GM12878 (cell line): Measurements from ENCODE around the gene SGCD. TPM values are rescaled to one million over a fixed set of nuclear protein-coding genes. Genes with fewer than 3 reads are reported as not detected.

Experiments
- ATAC-seq: fragments of 200-7000 bp; cut with Tn5 transposase; 3 replicates; pipeline ENCODE4 v1.9.1; 2020; ENCODE audit warnings: mild to moderate bottlenecking, moderate library complexity
- BruUV-seq: library from RNA; stranded (reverse); fragments of 400-500 nt; replicated peaks from 2 replicates; lab custom pipeline; 2021; lab: Mats Ljungman, UMichigan
- CTCF ChIA-PET: fragments of 300-600 bp; sonication (Branson Sonifier 250); formaldehyde crosslinking; extraction: SDS; loops from one replicate; lab custom pipeline; 2021; ENCODE audit warnings: inconsistent platforms; lab: Yijun Ruan, JAX
- POLR2A ChIA-PET: fragments of 350-600 bp; formaldehyde crosslinking; extraction: SDS; loops from one replicate; lab custom pipeline; 2021; ENCODE audit warnings: inconsistent platforms; lab: Charles Lee
- RAD21 ChIA-PET: fragments of 300-600 bp; sonication (Branson Sonifier 250); formaldehyde crosslinking; loops from one replicate; lab custom pipeline; 2023; ENCODE audit warnings: antibody characterized with exemption; ENCODE audit not compliant: unreplicated experiment; lab: Charles Lee
- SMC1A ChIA-PET: fragments of 300-600 bp; sonication (Branson Sonifier 250); formaldehyde crosslinking; loops from one replicate; lab custom pipeline; 2023; ENCODE audit not compliant: unreplicated experiment, uncharacterized antibody; lab: Charles Lee
- DNase-seq: peaks from one replicate; pipeline ENCODE4 v3.0.0-alpha.2; 2011; ENCODE audit warnings: low read depth, low spot score
- FAIRE-seq: peaks from 3 replicates; lab custom pipeline; 2011; peaks lifted over from hg19 to GRCh38; lab: Jason Lieb, UNC
- H2AFZ ChIP-seq: 2 replicates; pipeline ENCODE4 v1.6.0; 2011; ENCODE audit warnings: low read depth, low read length, control low read depth; ENCODE audit not compliant: control insufficient read depth
- H3K27ac ChIP-seq: 2 replicates; pipeline ENCODE4 v1.5.1; 2011; ENCODE audit warnings: control low read depth; ENCODE audit not compliant: control insufficient read depth, insufficient read depth
- H3K27me3 ChIP-seq, 2 experiments: replicated peaks in 1 of 2; 2 replicates each; pipeline versions ENCODE4 v1.6.0 to v1.6.1; 2011; ENCODE audit warnings: low read length in 1 of 2; ENCODE audit not compliant: control insufficient read depth in 2 of 2, insufficient read depth in 2 of 2
- H3K36me3 ChIP-seq, 2 experiments: 2 replicates each; pipeline ENCODE4 v1.5.1; 2011; ENCODE audit warnings: low read length in 1 of 2; ENCODE audit not compliant: control insufficient read depth in 2 of 2, insufficient read depth in 2 of 2
- H3K4me1 ChIP-seq: 2 replicates; pipeline ENCODE4 v1.6.1; 2011; ENCODE audit warnings: mild to moderate bottlenecking, low read length, moderate library complexity, mixed read lengths; ENCODE audit not compliant: control insufficient read depth, insufficient read depth
- H3K4me2 ChIP-seq: 2 replicates; pipeline ENCODE4 v1.6.0; 2011; ENCODE audit warnings: control low read depth; ENCODE audit not compliant: control insufficient read depth, insufficient read depth
- H3K4me3 ChIP-seq: fragments of 200-600 bp; sonication (generic); 2 replicates; pipeline ENCODE4 v1.5.1; 2016
- H3K79me2 ChIP-seq: 2 replicates; pipeline ENCODE4 v1.6.0; 2011; ENCODE audit warnings: low read length; ENCODE audit not compliant: control insufficient read depth, insufficient read depth
- H3K9ac ChIP-seq: 2 replicates; pipeline ENCODE4 v1.8.0; 2011; ENCODE audit warnings: low read length, control low read depth, mixed read lengths; ENCODE audit not compliant: control insufficient read depth, insufficient read depth
- H3K9me3 ChIP-seq: replicated peaks from 3 replicates; pipeline ENCODE4 v1.5.1; 2011; ENCODE audit warnings: mild to moderate bottlenecking, low read length; ENCODE audit not compliant: control insufficient read depth, insufficient read depth
- H4K20me1 ChIP-seq: 2 replicates; pipeline ENCODE4 v1.6.0; 2011; ENCODE audit not compliant: control insufficient read depth, insufficient read depth
- CREB1 ChIP-seq: IDR thresholded peaks from 2 replicates; pipeline ENCODE4 v1.6.1; 2012; ENCODE audit warnings: low read depth, mild to moderate bottlenecking, inconsistent platforms
- EP300 ChIP-seq, 2 experiments: fragments of 150-350 bp in 1 of 2; IDR thresholded peaks; 2 replicates each; pipeline ENCODE4 v1.6.1; 2011 to 2012; ENCODE audit warnings: low read depth in 2 of 2, low read length in 2 of 2, borderline replicate concordance in 1 of 2, improper control_type of control experiment in 1 of 2, inconsistent platforms in 1 of 2; ENCODE audit not compliant: control insufficient read depth in 1 of 2
- EZH2 ChIP-seq: IDR thresholded peaks from 2 replicates; pipeline ENCODE4 v1.6.1; 2012; ENCODE audit warnings: low read depth, mild to moderate bottlenecking, control low read depth, inconsistent platforms, low read length, borderline replicate concordance; ENCODE audit not compliant: control insufficient read depth
- IKZF2 ChIP-seq, 2 experiments: fragments of 450-650 bp; IDR thresholded peaks; 2 replicates each; pipeline ENCODE4 v1.6.1; 2017; ENCODE audit warnings: mild to moderate bottlenecking in 2 of 2, moderate library complexity in 2 of 2
- NBN ChIP-seq: fragments of 450-650 bp; IDR thresholded peaks from 2 replicates; pipeline ENCODE4 v1.6.1; 2016
- POLR2AphosphoS2 ChIP-seq: IDR thresholded peaks from 2 replicates; pipeline ENCODE4 v1.6.1; 2011; ENCODE audit warnings: low read depth, mild to moderate bottlenecking, low read length, improper control_type of control experiment, moderate library complexity
- RFX5 ChIP-seq: IDR thresholded peaks from 2 replicates; pipeline ENCODE4 v1.6.1; 2011; ENCODE audit warnings: low read depth, low read length, improper control_type of control experiment
- SMARCA5 ChIP-seq: fragments of 450-650 bp; IDR thresholded peaks from 2 replicates; pipeline ENCODE4 v1.6.1; 2017; ENCODE audit warnings: mild to moderate bottlenecking
- YY1 ChIP-seq: IDR thresholded peaks from 2 replicates; pipeline ENCODE4 v1.6.1; 2011; ENCODE audit warnings: low read depth, mild to moderate bottlenecking, low read length
- WGBS: methylation state at CpG from one replicate; pipeline ENCODE4 v1.1.6; 2016; ENCODE audit warnings: low lambda C conversion rate; ENCODE audit not compliant: insufficient replicate concordance, insufficient coverage; ENCODE audit errors: missing lambda C conversion rate; 5-methylcytosine and 5-hydroxymethylcytosine counted together
- in situ Hi-C: fragments of 300-500 bp; cut with MboI; formaldehyde crosslinking; loops from 9 replicates; pipeline ENCODE4 v1.14.3; 2018; ENCODE audit warnings: mixed read lengths
- intact Hi-C: fragments of 100-400 bp; cut with micrococcal nuclease; formaldehyde crosslinking; loops from one replicate; pipeline ENCODE4 v1.14.2; 2022; ENCODE audit not compliant: unreplicated experiment
- polyA plus RNA-seq, 11 experiments: library from polyadenylated mRNA; depleted of rRNA in 4 of 11; unstranded in 6 of 11; stranded (reverse) in 5 of 11; fragments of >200 nt; fragmentation: Nextera tagmentation in 4 of 11; fragmentation: Illumina TruSeq in 1 of 11; extraction: Ambion mirVana in 4 of 11; extraction: Trizol in 1 of 11; gene quantifications; 1 replicate in 1 of 11; 2 replicates in 10 of 11; pipeline versions ENCODE4 v1.2.1 to v1.2.3, GENCODE V29; 2011 to 2016; ENCODE audit warnings: inconsistent platforms in 2 of 11, missing spikeins in 2 of 11, low read depth in 1 of 11
- total RNA-seq, 4 experiments: library from RNA; depleted of rRNA in 3 of 4; stranded (reverse); fragments of >200 nt in 3 of 4; fragmentation: Illumina TruSeq in 1 of 4; extraction: Trizol in 1 of 4; gene quantifications; 2 replicates each; pipeline versions ENCODE4 v1.2.1 to v1.2.3, GENCODE V29; 2013 to 2021
- TF ChIP-seq, protein P1 (sequence below): IDR thresholded peaks from 2 replicates; pipeline ENCODE4 v1.6.1; 2011; ENCODE audit warnings: borderline replicate concordance, low read depth, mild to moderate bottlenecking, moderate library complexity, low read length; ENCODE audit not compliant: insufficient read depth, poor library complexity, severe bottlenecking
- TF ChIP-seq, protein P2 (sequence below): fragments of 150-350 bp; IDR thresholded peaks from 2 replicates; pipeline ENCODE4 v1.6.1; 2016; ENCODE audit warnings: low read depth, low read length

The SGCD gene
- total and polyA plus RNA-seq, 10 of the 15 experiments (the other 5 are each of a cell fraction or from before 2014, with no cell fraction given), result 0.06 TPM; not detected in 9

DNA sequence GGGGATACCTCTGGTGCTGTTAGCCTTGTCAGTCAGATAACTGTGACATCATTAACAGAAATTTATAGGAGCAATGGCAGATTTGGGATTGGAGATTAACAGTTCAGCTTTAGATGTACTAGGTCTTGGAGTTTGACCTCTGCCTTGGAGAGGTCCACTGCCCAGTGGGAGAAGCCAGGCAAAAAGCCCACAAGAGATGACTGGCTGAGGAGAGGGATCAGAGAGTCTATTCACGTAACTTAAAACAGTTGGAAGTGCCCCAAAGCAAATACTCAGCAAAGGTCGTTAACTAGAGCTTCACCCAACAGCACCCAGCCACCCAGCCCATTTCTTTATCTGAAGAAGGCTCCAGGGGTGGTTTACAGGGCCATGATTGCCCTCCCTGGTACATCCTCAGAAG is 290.5 kb downstream of the SGCD start (continued):
- TF ChIP-seq, protein P1, sequence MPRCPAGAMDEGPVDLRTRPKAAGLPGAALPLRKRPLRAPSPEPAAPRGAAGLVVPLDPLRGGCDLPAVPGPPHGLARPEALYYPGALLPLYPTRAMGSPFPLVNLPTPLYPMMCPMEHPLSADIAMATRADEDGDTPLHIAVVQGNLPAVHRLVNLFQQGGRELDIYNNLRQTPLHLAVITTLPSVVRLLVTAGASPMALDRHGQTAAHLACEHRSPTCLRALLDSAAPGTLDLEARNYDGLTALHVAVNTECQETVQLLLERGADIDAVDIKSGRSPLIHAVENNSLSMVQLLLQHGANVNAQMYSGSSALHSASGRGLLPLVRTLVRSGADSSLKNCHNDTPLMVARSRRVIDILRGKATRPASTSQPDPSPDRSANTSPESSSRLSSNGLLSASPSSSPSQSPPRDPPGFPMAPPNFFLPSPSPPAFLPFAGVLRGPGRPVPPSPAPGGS, result no peak

DNA sequence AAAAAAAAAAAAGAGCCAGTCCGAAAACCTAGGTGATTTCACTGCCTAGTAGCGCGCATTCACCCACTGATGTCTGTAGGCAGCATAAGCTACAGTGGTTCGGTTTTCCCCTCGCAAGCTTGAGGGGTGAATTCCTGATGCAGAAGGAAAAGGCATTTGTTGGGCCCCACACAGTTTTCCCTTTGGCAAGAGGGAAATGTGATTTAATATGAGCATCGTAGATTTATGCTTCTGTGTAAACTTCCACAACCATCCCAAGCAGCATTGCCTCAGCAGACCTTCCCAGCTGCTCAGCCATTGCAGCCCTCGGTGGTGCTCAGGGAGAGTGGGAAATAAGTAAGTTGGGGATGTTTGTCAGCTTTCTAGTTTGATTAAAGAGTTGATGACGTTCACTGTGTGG is 291.6 kb downstream of the SGCD start:
- CTCF ChIA-PET, result interaction anchor here (0.6 kb wide), 1 partner anchor 206 kb away, joined by 3 read pairs; no protein-coding TSS in a partner anchor

DNA sequence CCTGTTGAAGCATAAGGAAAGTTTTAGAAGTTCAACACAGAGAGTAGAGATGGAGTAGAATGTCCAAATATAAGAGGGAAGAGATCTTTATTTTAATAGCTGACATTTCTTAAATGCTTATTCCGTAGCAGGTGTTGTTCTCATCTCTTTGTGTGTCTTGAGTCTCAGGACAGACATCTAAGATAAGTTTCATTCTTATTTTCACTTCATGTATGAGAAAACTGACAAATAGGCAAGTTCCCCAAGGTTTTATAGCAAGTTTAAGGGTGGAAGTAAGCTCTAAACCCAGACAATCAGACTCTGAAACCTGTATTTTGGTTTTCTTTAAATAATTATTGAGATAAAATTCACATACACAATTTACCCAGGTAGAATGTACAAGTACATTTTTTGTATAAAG is 294.8 kb downstream of the SGCD start:
- no peaks in the 10 kb centered on the region for H3K9me3 ChIP-seq
- H3K27ac ChIP-seq, result no peak overlapping the region
- no peaks in the 10 kb centered on the region for H3K36me3 ChIP-seq
- H4K20me1 ChIP-seq, result no peaks in the 10 kb centered on the region
- ATAC-seq (no peak), FAIRE-seq (no peak), DNase-seq (no peak)
- in situ Hi-C loops, result no loop called here
- H3K79me2 ChIP-seq, result no peaks in the 10 kb centered on the region
- no peak overlapping the region for H3K4me2 ChIP-seq
- SMC1A ChIA-PET, result no interaction called here
- CTCF ChIA-PET, result no interaction called here
- H2AFZ ChIP-seq, result no peak overlapping the region
- H3K4me1 ChIP-seq, result no peaks in the 10 kb centered on the region
- RAD21 ChIA-PET, result no interaction called here
- no TSS peak for BruUV-seq
- no peaks in the 10 kb centered on the region; a peak in 1 of 4 replicates for H3K27me3 ChIP-seq
- H3K4me3 ChIP-seq, result no peak overlapping the region
- 8% methylated on average over 1 of the region's 1 CpG for WGBS
- intact Hi-C loops, result no loop called here
- POLR2A ChIA-PET, result no interaction called here
- no peak overlapping the region for H3K9ac ChIP-seq
- no peak for TF ChIP-seq YY1
- no peak for TF ChIP-seq EZH2
- TF ChIP-seq, protein P2, sequence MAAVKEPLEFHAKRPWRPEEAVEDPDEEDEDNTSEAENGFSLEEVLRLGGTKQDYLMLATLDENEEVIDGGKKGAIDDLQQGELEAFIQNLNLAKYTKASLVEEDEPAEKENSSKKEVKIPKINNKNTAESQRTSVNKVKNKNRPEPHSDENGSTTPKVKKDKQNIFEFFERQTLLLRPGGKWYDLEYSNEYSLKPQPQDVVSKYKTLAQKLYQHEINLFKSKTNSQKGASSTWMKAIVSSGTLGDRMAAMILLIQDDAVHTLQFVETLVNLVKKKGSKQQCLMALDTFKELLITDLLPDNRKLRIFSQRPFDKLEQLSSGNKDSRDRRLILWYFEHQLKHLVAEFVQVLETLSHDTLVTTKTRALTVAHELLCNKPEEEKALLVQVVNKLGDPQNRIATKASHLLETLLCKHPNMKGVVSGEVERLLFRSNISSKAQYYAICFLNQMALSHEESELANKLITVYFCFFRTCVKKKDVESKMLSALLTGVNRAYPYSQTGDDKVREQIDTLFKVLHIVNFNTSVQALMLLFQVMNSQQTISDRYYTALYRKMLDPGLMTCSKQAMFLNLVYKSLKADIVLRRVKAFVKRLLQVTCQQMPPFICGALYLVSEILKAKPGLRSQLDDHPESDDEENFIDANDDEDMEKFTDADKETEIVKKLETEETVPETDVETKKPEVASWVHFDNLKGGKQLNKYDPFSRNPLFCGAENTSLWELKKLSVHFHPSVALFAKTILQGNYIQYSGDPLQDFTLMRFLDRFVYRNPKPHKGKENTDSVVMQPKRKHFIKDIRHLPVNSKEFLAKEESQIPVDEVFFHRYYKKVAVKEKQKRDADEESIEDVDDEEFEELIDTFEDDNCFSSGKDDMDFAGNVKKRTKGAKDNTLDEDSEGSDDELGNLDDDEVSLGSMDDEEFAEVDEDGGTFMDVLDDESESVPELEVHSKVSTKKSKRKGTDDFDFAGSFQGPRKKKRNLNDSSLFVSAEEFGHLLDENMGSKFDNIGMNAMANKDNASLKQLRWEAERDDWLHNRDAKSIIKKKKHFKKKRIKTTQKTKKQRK, result no peak
- TF ChIP-seq IKZF2 (IDR thresholded peaks at IDR 0.05), result no peak

More for the DNA sequence above, 291.6 kb downstream of the SGCD start:
- FAIRE-seq (no peak), DNase-seq (no peak), ATAC-seq (no peak)
- ChIA-PET POLR2A (interaction anchor here (0.7 kb wide), 1 partner anchor 35 kb away, joined by 5 read pairs; no protein-coding TSS in a partner anchor), RAD21 (interaction anchor here (0.7 kb wide), 2 partner anchors 291 to 442 kb away, joined by 3 to 4 read pairs; no protein-coding TSS in a partner anchor), SMC1A (no interaction called here)
- no TSS peak for BruUV-seq
- intact Hi-C loops (no loop called here), in situ Hi-C loops (no loop called here)
- Histone ChIP-seq H3K79me2 (no peaks in the 10 kb centered on the region), H3K9me3 (no peaks in the 10 kb centered on the region), H3K36me3 (no peaks in the 10 kb centered on the region), H3K4me3 (no peak overlapping the region), H3K4me2 (no peak overlapping the region), H2AFZ (no peak overlapping the region), H4K20me1 (no peaks in the 10 kb centered on the region), H3K27me3 (no peaks in the 10 kb centered on the region; a peak in 1 of 4 replicates), H3K9ac (no peak overlapping the region), H3K27ac (no peak overlapping the region), H3K4me1 (no peaks in the 10 kb centered on the region)
- TF ChIP-seq POLR2AphosphoS2, result no peak
- TF ChIP-seq RFX5, result no peak
- TF ChIP-seq CREB1, result no peak
- TF ChIP-seq EP300 (IDR thresholded peaks at IDR 0.05; ENCODE audit: borderline replicate concordance in 1 of 2, control insufficient read depth in 1 of 2, low read depth in 2 of 2, low read length in 2 of 2), result no peak
- no peak for TF ChIP-seq NBN
- TF ChIP-seq SMARCA5, result no peak
- WGBS, result 62% methylated on average over 8 of the region's 8 CpGs
